Adipose tissue (tissue), 3 donors: ENCODE results near the gene TLE2. TPM values are rescaled to one million over a fixed set of nuclear protein-coding genes. Genes with fewer than 3 reads are reported as not detected.
A peak's percentile ranks its signal among the peaks of the same experiment; 100 is the strongest.
"Not testable (repeated sequence)": the region's sequence is repeated elsewhere in the genome, so short reads cannot be mapped to it uniquely, and the experiment has no call there.

ENCODE experiments used
- H3K27ac ChIP-seq: one replicate; pipeline ENCODE4 v1.5.1; 2013; ENCODE audit warnings: low read depth, low read length
- WGBS, 3 donors: extraction: QIAGEN DNeasy Blood & Tissue Kit; methylation state at CpG; one replicate each; pipeline ENCODE4 v1.1.7; 2013; 5-methylcytosine and 5-hydroxymethylcytosine counted together
- polyA plus RNA-seq, 3 donors: library from polyadenylated mRNA; stranded (reverse); fragments of 200-250 nt; gene quantifications; one replicate each; pipeline ENCODE4 v1.2.3, GENCODE V29; 2013
- donor health status: healthy with polysubstance abuse.
- donor health status: Bipolar disorder and iron deficiency.
- donor health status: healthy.

Gene TLE2
- polyA plus RNA-seq, 3 donors: 21.1 to 53.6 (median 25.2) TPM

DNA sequence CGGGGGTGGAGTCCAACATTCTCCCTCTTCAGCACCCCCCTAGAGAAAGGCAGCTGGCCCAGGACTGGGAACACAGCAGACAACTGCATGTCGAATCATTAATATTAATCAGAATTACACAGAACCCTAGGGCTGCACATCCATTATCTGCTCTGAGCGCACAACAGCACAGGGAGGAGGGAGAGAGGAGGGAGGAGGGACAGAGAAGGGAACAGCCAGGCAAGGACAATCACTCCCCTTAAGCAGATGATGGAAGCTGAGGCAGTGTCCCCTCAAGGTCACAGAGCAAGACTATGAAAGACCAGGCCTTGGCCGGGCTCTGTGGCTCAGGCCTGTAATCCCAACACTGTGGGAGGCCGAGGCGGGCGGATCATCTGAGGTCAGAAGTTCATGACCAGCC lies 26.0 kb downstream of the TLE2 start:
- 88 to 93% (median 93%) methylated on average over 6 to 7 of the region's 7 CpGs for WGBS, 3 donors

DNA sequence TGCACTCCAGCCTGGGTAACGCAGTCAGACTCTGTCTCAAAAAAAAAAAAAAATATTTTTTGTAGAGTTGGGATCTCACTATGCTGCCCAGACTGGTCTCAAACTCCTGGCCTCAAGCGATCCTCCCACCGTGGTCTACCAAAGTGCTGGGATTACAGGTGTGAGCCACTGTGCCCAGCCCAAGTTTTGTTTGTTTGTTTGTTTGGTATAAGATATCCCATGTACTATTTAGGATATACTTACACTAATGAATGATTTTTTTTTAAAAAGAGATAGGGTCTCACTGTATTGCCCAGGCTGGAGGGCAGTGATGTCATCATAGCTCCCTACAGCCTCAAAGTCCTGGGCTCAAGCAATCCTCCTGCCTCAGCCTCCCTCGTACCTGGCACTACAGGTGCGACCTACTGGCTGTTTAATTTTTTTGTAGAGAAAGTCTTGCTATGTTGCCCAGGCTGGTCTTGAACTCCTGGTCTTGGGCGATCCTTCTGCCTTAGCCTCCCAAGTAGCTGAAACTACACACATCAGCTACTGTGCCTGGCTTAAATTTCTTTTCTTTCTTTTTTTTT lies 27.8 kb downstream of the TLE2 start:
- no peak overlapping the region for H3K27ac ChIP-seq
- WGBS, 3 donors: 96 to 98% (median 96%) methylated on average over 6 of the region's 6 CpGs

More for the DNA sequence above, 26.0 kb downstream of the TLE2 start:
- H3K27ac ChIP-seq: no peak overlapping the region

DNA sequence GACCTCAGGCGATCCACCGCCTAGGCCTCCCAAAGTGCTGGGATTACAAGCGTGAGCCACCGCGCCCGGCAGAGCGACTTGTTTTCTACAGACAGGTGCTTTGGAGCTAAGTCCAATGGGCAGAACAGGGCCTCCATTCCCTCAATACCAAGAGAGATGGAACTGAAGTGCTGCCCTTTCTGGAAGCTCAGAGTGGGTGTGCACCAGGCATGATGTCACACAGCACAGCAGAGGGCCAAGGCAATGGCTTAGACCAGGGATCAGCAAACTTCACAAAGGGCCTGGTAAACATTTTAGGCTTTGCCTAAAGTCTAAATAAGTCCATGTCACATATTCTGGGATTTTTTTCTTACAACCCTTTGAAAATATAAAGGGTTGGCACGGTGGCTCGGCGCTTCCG lies 30.4 kb downstream of the TLE2 start:
- no peak overlapping the region for H3K27ac ChIP-seq
- 87 to 96% (median 94%) methylated on average over 11 of the region's 11 CpGs for WGBS, 3 donors

DNA sequence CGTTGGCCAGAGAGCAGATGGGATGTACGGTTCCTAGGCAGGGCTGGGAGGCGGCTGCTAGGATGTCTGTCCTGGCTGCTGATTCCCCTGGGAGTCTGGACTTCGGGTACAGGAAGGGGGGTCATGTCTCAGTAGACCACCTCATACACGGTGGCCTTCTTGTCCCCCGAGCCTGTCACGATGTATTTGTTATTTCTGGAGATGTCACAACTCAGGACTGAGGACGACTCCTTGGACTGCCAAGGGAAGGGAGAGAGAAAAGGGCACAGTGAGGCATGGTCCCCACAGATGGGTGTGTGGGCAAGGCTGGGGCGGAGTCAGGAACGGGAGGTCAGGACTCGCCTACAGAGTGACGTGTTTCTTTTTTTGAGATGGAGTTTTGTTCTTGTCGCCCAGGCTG lies 31.4 kb downstream of the TLE2 start:
- 76 to 87% (median 82%) methylated on average over 13 of the region's 13 CpGs for WGBS, 3 donors
- no peak overlapping the region for H3K27ac ChIP-seq

DNA sequence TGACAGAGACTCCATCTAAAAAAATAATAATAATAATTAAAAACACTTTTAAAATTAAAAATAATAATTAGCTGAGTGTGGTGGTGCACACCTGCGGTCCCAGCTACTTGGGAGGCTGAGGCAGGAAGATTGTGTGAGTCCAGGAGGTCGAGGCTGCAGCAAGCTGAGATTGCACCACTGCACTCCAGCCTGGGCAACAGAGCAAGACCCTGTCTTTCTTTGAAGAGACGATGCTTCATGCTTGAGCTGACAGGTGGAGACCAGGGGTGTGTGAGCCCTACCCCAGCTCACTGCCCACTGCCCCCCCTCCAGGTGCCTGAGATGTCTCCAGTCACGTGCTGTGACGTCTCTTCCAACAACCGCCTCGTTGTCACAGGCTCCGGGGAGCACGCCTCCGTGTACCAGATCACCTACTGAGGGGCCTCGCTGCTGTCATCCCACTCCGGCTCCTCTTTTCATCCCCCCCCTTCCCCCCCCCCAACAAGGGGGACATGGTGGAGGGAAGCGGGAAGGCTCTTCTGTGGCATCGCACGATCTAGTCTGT lies 34.4 kb downstream of the TLE2 start:
- H3K27ac ChIP-seq: no peak overlapping the region
- 88 to 93% (median 92%) methylated on average over 14 to 15 of the region's 15 CpGs for WGBS, 3 donors

DNA sequence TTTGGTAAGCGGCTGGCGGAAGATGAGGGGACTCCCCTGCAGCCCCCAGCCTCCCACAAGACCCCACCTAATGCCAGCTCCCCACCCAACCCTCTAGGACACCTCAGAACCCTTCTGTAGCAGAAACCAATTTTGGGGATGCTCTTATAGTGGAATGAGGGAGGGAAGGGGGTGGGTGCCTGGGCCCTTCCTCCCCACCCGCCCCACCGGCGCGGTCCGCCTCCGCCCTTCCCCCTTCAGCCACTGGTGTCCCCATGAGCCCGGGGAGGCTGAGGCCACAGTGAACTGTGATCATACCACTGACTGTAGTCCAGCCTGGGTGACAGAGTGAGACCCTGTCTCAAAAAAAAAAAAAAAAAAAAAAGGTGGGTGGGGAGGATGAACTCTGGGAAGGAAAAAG lies 35.5 kb downstream of the TLE2 start:
- 38 to 73% (median 68%) methylated on average over 6 to 9 of the region's 9 CpGs for WGBS, 3 donors

DNA sequence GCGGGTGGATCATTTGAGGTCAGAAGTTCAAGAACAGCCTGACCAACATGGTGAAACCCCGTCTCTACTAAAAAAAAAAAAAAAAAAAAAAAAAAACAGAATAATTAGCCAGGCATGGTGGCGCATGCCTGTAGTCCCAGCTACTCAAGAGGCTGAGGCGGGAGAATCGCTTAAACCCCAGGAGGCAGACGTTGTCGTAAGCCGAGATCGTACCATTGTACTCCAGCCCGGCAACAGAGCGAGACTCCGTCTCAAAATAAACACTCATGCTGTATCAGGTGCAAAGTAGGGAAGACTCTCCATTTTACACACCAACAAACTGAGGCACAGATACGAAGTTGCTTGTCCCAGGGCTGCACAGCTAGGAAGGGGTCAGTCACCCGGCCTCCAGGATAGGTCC lies 36.1 kb downstream of the TLE2 start:
- H3K27ac ChIP-seq: no peak overlapping the region
- WGBS, 3 donors: 68 to 80% (median 79%) methylated on average over 13 to 14 of the region's 14 CpGs

More for the DNA sequence above, 35.5 kb downstream of the TLE2 start:
- no peak overlapping the region for H3K27ac ChIP-seq

DNA sequence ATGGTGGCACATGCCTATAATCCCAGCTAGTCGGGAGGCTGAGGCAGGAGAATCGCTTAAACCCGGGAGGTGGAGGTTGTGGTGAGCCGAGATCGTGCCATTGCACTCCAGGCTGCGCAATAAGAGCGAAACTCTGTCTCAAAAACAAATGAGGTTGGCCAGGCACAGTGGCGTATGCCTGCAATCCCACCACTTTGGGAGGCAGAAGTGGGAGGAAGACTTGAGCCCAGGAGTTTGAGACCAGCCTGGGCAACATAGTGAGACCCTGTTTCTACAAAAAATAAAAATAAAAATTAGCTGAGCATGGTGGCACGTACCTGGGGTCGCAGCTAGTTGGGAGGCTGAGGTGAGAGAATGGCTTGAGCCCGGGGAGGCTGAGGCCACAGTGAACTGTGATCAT lies 36.7 kb downstream of the TLE2 start:
- 90 to 94% (median 93%) methylated on average over 11 of the region's 11 CpGs for WGBS, 3 donors
- H3K27ac ChIP-seq: not testable (repeated sequence)

DNA sequence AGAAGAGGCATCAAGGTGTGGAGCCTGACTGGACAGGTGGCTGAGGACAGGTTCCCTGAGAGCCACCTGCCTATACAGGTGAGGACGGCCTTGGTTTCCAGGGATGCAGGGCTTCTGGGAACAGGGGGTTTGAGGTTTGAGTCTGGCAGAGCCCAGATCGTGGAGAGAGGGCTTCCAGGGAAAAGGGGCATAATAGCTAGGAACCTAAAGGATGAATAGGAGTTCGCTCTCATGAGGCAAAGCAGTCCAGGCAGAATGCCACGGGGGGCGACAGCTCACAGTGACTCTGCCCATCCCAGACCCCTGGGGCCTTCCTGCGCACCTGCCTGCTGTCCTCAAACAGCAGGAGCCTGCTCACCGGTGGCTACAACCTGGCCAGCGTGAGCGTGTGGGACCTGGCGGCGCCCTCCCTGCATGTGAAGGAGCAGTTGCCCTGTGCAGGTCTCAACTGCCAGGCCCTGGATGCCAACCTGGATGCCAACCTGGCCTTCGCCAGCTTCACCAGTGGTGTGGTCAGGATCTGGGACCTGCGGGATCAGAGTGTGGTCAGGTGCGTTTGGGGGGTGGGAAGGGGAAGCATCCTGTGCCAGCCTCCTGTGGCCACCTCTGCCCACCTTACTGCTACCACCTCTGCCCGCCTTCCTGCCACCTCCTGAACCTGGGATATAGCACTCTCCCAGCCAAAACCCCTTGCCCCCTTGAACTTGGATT lies 39.7 kb downstream of the TLE2 start:
- H3K27ac ChIP-seq: no peak overlapping the region
- WGBS, 3 donors: 96 to 97% (median 96%) methylated on average over 13 to 15 of the region's 15 CpGs

DNA sequence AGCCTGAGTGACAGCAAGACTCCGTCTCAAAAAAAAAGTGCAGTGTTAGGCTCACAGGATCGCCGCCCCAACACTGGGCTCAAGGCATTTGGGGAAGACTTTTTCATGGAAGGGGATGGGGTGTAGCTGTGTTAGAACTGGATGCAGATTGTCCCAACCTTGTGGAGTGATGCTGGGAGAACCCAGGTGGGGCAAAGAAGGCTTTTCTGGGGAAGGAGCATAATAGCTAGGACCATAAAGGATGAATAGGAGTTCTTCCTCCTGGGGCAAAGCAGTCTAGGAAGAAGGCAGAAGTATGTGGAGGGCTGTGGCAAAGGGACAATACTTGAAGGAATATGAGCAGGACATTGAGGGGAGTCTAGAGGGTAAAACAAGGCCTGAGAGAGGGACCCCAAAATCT lies 40.5 kb downstream of the TLE2 start:
- H3K27ac ChIP-seq: no peak overlapping the region
- WGBS, 3 donors: 95 to 97% (median 95%) methylated on average over 3 of the region's 3 CpGs

DNA sequence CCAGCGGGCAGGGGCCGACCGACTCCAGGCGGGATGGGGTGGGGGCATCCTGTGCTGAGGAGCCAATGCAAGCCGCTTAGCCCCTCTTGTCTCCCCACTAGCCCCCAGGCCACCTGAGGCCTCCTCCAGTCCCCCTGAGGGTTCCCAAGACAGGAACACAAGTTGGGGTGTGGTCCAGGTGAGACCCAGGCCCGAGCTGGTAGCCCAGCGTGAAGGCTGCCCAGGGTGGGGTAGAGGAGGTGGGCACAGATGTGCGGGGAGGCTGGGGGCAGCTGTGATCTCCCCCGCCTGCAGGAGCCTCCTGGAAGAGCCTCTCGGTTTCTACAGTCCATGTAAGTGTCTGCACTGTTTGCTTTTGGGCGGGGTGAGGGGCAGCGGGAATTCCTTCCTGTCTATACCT lies 41.3 kb downstream of the TLE2 start:
- H3K27ac ChIP-seq: no peak overlapping the region
- 80 to 89% (median 85%) methylated on average over 12 of the region's 12 CpGs for WGBS, 3 donors

DNA sequence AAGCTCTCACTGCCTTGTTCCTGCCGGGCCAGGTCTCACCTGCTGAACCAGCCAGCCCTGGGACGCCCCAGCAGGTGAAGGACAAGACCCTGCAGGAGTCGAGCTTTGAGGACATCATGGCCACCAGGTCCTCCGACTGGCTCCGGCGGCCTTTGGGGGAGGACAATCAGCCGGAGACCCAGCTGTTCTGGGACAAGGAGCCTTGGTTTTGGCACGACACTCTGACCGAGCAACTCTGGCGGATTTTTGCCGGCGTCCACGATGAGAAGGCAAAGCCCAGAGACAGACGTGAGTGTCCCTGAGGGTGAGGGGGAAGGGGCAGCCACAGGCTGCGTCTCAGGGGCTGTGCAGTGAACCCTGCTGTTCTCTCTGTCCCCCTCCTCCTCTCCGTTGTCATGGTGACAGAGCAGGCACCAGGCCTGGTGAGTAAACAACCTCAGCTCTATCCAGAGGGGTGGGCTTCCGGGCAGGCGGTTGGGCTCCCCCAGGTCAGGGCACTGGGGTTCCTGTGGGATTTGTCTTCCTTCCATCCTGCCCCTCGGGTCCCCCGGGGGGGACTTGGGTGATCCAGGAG lies 42.0 kb downstream of the TLE2 start:
- WGBS, 3 donors: 30 to 60% (median 39%) methylated on average over 20 of the region's 20 CpGs
- H3K27ac ChIP-seq: no peak overlapping the region

DNA sequence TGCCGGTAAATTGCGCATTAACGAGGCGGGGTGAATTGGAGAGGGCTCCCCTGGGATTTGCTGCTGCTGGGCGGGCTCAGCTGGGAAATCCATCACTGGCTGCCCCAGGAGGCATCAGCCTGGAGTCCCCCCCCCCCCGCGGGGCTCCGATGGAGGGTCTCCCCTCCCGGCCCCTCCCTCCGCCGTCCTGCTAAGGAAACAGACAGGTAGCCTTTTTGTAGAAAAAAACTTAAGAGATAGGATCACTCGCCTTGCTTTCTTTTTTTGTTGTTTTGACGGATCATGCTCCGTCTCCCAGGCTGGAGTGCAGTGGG lies 44.9 kb downstream of the TLE2 start:
- 2 to 4% (median 2%) methylated on average over 14 of the region's 14 CpGs for WGBS, 3 donors
- no peak overlapping the region for H3K27ac ChIP-seq

DNA sequence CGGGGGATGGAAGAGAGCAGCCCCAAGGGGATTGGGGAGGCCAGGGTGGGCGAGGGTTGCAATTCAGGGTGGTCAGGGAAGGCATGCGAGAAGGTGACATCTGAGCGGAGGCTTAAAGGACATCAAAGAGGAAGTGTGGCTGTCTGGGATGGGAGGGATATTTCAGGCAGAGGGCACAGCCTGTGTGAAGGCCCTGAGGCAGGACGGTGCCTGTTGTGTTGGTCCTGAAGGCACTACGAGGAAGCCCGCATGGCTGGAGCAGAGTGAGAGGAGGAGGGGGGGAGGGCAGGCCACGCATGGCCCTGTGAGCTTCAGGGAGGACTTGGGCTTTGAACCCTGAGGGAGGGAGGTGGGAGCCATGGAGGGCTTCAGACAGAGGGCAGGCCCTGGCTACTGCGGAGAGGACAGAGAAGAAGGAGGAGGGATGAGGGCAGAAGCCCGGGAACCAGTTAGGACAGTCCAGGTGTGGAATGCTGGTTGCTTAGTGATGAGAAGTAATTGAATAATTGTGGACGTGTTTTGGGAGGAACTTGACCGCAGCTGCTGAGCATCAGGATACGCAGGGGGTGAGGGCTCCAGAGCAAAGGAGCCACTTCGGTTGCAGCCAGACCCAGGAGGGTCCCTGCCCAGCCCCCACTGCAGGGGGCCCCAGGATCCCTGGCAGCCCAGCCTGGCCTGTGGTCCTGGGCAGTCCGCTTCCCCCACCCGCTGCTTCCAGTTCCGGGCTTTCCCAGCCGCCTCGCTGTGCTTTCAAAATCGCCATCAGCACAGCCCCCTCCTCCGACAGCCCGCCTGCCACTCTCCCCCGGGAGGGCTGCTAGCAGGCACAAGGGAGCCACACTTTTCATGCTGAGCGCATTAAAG lies 45.5 kb downstream of the TLE2 start:
- WGBS, 3 donors: 6 to 11% (median 9%) methylated on average over 19 to 24 of the region's 24 CpGs
- H3K27ac ChIP-seq: peak overlapping the region; percentile 90

DNA sequence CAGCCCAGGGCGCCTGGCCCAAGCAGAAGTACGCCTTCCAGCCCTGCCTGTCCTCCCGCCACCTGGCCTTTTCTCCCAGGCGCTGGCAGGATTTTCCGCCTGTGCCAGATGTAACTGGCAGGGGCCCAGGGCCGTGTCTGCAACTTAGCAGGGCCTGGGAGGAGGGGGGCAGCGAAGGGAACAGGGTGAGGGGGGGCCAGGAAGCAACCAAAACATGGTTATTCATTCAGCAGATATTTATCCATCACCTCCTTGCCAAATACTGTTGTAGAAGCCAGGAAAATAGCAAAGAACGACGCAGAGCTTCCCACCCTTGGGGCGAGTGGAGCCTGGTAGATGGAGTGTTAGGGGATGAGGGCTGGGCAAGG lies 46.1 kb downstream of the TLE2 start:
- H3K27ac ChIP-seq: peak overlapping the region; percentile 90
- WGBS, 3 donors: 0 to 8% (median 3%) methylated on average over 9 to 10 of the region's 10 CpGs

DNA sequence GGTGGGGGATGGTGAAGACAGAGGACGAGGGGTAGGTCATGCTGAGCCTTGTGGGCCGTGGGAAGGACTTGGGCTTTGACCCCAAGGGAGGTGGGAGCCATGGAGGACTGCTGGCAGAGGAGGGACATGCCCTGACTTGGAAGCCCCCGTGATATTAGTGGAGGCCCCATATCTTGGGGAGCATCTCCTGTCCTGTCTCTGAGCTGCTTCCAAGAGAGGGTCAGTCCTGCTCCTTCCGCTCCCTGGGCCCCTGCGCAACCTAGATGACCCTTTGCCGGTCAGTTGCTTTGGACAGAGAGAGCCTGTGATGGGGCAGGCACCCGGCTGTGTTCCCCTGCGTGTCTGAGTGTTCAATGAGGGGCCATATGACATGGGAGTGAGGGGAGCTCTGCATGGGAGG lies 46.5 kb downstream of the TLE2 start:
- no peak overlapping the region for H3K27ac ChIP-seq
- 29 to 32% (median 32%) methylated on average over 6 to 8 of the region's 8 CpGs for WGBS, 3 donors

DNA sequence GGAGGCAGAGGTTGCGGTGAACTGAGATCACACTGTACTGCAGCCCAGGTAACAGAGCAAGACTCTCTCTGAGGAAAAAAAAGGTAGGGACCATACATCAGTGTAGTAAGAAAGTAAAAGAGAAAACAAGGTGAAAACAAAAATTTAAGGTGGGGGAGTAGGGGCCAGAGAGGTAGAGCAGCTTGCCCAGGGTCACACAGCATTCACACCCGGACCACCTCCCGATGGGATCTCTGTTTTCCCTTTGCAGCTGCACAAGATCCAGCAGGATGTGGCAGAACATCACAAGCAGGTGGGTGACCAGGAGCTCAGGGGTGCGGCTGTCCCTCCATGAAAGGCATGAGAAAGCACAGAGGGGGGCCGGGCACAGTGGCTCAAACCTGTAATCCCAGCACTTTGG lies 47.2 kb downstream of the TLE2 start:
- H3K27ac ChIP-seq: no peak overlapping the region
- WGBS, 3 donors: 79 to 88% (median 84%) methylated on average over 5 of the region's 5 CpGs

DNA sequence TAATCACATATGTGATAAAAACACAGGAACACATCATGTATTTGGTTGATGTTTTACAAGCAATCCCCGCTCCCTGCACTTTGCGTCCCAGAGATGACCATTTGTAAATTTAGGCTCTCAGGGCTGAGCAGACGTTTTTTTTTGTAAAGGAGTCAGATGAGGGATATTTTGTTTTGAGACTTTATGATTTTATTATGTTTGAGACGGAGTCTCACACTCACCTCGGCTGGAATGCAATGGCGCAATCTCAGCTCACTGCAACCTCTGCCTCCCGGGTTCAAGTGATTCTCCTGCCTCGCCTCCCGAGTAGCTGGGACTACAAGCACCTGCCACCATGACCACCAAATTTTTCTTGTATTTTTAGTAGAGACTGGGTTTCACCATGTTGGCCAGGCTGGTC lies 50.3 kb downstream of the TLE2 start:
- 72 to 78% (median 76%) methylated on average over 9 of the region's 9 CpGs for WGBS, 3 donors
- no peak overlapping the region for H3K27ac ChIP-seq

DNA sequence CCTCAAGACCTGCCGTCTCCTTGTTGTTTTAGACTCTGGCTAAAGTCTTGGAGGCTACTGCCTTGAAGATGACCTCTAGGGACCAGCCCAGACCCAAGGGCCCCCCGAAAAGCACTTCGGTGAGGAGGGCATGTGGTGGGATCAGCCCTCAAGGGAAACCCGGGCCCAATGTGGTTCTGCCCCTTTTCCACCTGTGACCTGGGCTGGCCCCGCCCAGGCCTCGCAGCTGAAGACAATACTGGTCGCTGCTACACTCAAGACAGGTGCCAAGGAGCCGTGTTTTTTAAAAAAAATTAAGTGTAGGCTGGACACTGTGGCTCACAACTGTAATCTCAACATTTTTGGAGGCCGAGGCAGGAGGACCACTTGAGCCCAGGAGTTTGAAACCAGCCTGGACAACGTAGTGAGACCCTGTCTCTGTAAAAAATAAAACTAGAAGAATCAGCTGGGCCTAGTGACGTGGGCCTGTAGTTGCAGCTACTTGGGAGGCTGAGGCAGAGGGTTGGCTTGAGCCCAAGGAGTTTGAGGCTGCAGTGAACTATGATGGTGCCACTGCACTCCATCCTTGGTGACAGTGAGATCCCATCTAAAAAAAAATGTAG lies 50.8 kb downstream of the TLE2 start:
- 36 to 81% (median 76%) methylated on average over 11 of the region's 11 CpGs for WGBS, 3 donors
- no peak overlapping the region for H3K27ac ChIP-seq
